Neural progenitor cell (in vitro differentiated cells): ENCODE measurements around the gene PPL.

Source experiments
- CTCF ChIP-seq: fragments of 200-600 bp; sonication (generic); IDR thresholded peaks from 2 replicates; pipeline ENCODE4 v1.5.1; 2017; ENCODE audit warnings: antibody characterized with exemption, mild to moderate bottlenecking
- EZH2 ChIP-seq: fragments of 200-600 bp; sonication (generic); IDR thresholded peaks from 2 replicates; pipeline ENCODE4 v1.6.1; 2017; ENCODE audit warnings: antibody characterized with exemption, mild to moderate bottlenecking, moderate library complexity

- TF ChIP-seq EZH2 (no peak), CTCF (no peak)
These were observed 45.3 kb upstream of the PPL start for GRCh38 chr16:4982056-4982867.
